Body of pancreas (tissue), 4 donors: Measurements from ENCODE around the gene ARAP1.

Source experiments
- CTCF ChIP-seq, 7 experiments: fragments of 450-650 bp in 4 of 7; fragments of 200-600 bp in 3 of 7; sonication (generic) in 3 of 7; IDR thresholded peaks; one replicate each; pipeline ENCODE4 v1.5.1; 2016 to 2019; ENCODE audit warnings: antibody characterized with exemption in 7 of 7
- POLR2A ChIP-seq, 3 donors: fragments of 450-650 bp; IDR thresholded peaks; one replicate each; pipeline ENCODE4 v1.6.1; 2016; ENCODE audit warnings: antibody characterized with exemption in 3 of 3, mild to moderate bottlenecking in 2 of 3

GRCh38 chr11:72709478-72710238 lies 42.5 kb downstream of the ARAP1 start:
- no peak for TF ChIP-seq POLR2A (IDR thresholded peaks at IDR 0.05)
- TF ChIP-seq CTCF (IDR thresholded peaks at IDR 0.05): no peak
